HEK293T (cell line): ENCODE measurements around the gene MS4A14.

Experiments
- CTCF ChIA-PET: fragments of 350-600 bp; formaldehyde crosslinking; extraction: SDS; loops from one replicate; lab custom pipeline; 2021; ENCODE audit warnings: antibody characterized with exemption, inconsistent platforms; lab: Yijun Ruan, JAX
- POLR2A ChIA-PET: fragments of 350-600 bp; formaldehyde crosslinking; extraction: SDS; loops from one replicate; lab custom pipeline; 2020; ENCODE audit warnings: antibody characterized with exemption, inconsistent platforms; lab: Yijun Ruan, JAX
- DNase-seq: peaks from one replicate; pipeline ENCODE4 v3.0.0; 2012; ENCODE audit warnings: mixed read lengths; ENCODE audit errors: extremely low spot score
- ARNT ChIP-seq: fragments of 450-650 bp; IDR thresholded peaks from 2 replicates; pipeline ENCODE4 v1.6.1; 2017; ENCODE audit warnings: mild to moderate bottlenecking
- BHLHE40 ChIP-seq: fragments of 450-650 bp; IDR thresholded peaks from 2 replicates; pipeline ENCODE4 v1.6.1; 2016; ENCODE audit warnings: mild to moderate bottlenecking, moderate library complexity, borderline replicate concordance
- CTBP1 ChIP-seq: fragments of 450-650 bp; IDR thresholded peaks from 2 replicates; pipeline ENCODE4 v1.6.1; 2016; ENCODE audit warnings: borderline replicate concordance
- ELF4 ChIP-seq: fragments of 450-650 bp; IDR thresholded peaks from 2 replicates; pipeline ENCODE4 v1.6.1; 2017; ENCODE audit warnings: antibody characterized with exemption
- FOXA1 ChIP-seq: fragments of 450-650 bp; IDR thresholded peaks from 2 replicates; pipeline ENCODE4 v1.6.1; 2016; ENCODE audit warnings: mild to moderate bottlenecking
- FOXK2 ChIP-seq: fragments of 450-650 bp; IDR thresholded peaks from 2 replicates; pipeline ENCODE4 v1.6.1; 2016; ENCODE audit warnings: mild to moderate bottlenecking
- FOXM1 ChIP-seq: fragments of 450-650 bp; IDR thresholded peaks from 2 replicates; pipeline ENCODE4 v1.6.1; 2017; ENCODE audit warnings: mild to moderate bottlenecking, borderline replicate concordance
- HDGF ChIP-seq: fragments of 450-650 bp; IDR thresholded peaks from 2 replicates; pipeline ENCODE4 v1.6.1; 2017; ENCODE audit warnings: antibody characterized with exemption, borderline replicate concordance
- L3MBTL2 ChIP-seq: fragments of 450-650 bp; conservative IDR thresholded peaks from 2 replicates; pipeline ENCODE4 v1.6.1; 2016; ENCODE audit warnings: mild to moderate bottlenecking
- LEF1 ChIP-seq: fragments of 450-650 bp; IDR thresholded peaks from 2 replicates; pipeline ENCODE4 v1.6.1; 2017; ENCODE audit warnings: mild to moderate bottlenecking, borderline replicate concordance
- NFRKB ChIP-seq: fragments of 450-650 bp; IDR thresholded peaks from 2 replicates; pipeline ENCODE4 v1.6.1; 2016; ENCODE audit warnings: mild to moderate bottlenecking, moderate library complexity
- PKNOX1 ChIP-seq: fragments of 450-650 bp; IDR thresholded peaks from 2 replicates; pipeline ENCODE4 v1.6.1; 2016
- SP1 ChIP-seq: fragments of 450-650 bp; IDR thresholded peaks from 2 replicates; pipeline ENCODE4 v1.6.1; 2017
- SUZ12 ChIP-seq: fragments of 450-650 bp; IDR thresholded peaks from 2 replicates; pipeline ENCODE4 v1.6.1; 2016; ENCODE audit warnings: mild to moderate bottlenecking
- TARDBP ChIP-seq: fragments of 450-650 bp; IDR thresholded peaks from 2 replicates; pipeline ENCODE4 v1.6.1; 2016
- ZNF384 ChIP-seq: fragments of 450-650 bp; IDR thresholded peaks from 2 replicates; pipeline ENCODE4 v1.6.1; 2016

Gene MS4A14

DNA sequence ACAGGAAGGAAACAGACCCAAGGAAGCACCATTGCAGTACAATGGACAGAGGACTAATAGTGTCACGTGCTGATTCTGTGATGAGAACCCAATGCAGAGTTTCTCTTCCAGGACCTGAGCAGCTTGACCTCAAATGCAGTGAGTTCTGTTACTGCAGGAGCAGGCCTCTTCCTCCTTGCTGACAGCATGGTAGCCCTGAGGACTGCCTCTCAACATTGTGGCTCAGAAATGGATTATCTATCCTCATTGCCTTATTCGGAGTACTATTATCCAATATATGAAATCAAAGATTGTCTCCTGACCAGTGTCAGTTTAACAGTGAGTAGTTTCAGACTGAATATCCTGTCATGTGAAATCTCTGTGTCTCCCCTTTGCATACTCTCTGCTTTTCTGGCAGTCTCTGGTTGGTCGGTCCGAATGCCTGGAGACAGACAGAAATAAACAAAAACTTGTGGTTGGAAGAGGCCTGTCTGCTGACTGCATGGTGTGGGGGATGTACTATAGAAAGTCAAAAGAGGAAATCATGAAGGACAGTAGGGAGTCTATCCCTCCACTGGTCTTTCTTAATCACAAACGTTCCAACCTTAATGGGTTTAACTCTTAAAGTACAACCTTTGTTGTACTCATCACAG lies 6.9 kb upstream of the MS4A14 start:
- no peak for TF ChIP-seq FOXK2
- TF ChIP-seq FOXM1 = no peak
- no peak for TF ChIP-seq FOXA1
- ChIA-PET CTCF (no interaction called here), POLR2A (no interaction called here)
- DNase-seq = no peak

- CTCF ChIA-PET = no interaction called here
- no peak for DNase-seq
- POLR2A ChIA-PET = no interaction called here
- TF ChIP-seq CTBP1 (no peak), NFRKB (no peak), FOXM1 (no peak), FOXA1 (no peak), TARDBP (no peak), ARNT (no peak), L3MBTL2 (no peak)
Observed at GRCh38 chr11:60390419-60390818, 5.8 kb upstream of the MS4A14 start.

DNA sequence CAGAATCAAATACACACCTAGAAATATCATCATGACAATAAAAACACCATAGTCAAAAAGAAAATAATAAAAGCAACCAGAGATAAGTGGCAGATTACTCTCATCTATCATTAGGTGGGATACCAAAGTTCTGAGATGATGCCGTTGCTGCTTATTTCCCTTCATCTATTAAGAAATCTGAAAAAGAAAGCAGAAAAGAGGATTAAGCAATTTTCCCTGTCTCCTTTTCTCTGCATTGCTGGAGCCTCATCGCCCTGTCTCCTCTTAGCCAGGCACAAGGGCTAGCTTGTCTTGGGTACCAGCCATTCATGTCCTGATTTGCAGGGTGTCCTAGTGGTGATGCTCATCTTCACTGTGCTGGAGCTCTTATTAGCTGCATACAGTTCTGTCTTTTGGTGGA lies 3.9 kb upstream of the MS4A14 start:
- DNase-seq = no peak
- no peak for TF ChIP-seq PKNOX1
- no peak for TF ChIP-seq ARNT
- no peak for TF ChIP-seq FOXA1
- no peak for TF ChIP-seq BHLHE40
- ChIA-PET POLR2A (no interaction called here), CTCF (no interaction called here)

GRCh38 chr11:60393016-60393415 lies 3.2 kb upstream of the MS4A14 start:
- ChIA-PET CTCF (no interaction called here), POLR2A (no interaction called here)
- no peak for DNase-seq
- TF ChIP-seq BHLHE40 (no peak), NFRKB (no peak), FOXM1 (no peak), SUZ12 (no peak), ZNF384 (no peak), TARDBP (no peak), ELF4 (no peak), HDGF (no peak), PKNOX1 (no peak), ARNT (no peak), FOXK2 (no peak), L3MBTL2 (no peak), LEF1 (no peak)

DNA sequence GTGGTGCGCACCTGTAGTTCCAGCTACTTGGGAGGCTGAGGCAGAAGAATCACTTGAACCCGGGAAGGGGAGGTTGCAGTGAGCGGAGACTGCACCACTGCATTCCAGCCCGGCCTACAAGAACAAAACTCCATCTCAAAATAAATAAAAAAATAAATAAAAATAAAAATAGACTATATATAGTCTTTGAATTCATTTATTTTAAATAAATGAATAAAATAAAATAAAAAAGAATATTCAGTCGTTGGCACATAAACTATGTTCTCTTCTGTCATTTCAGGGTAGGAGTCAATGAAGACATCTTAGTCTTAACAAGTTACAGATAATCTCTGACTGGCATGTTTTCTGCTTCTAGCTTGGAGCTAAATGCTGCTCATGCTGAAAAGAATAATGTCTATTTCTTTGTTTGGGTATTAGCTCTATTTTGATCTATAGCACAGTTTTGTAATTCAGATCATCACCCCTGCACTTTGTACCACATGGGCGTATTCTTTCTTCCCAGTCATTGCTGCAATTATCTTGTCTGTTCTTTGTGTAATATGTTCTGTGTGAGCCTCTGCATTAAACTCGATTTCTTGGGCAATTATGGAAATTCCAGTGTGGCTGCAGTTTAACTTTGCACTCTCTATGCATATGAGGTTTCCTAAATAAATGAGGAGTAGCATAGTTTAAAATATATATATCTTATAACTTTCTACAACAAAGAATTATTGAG lies 1.4 kb upstream of the MS4A14 start:
- CTCF ChIA-PET = no interaction called here
- no peak for DNase-seq
- POLR2A ChIA-PET = no interaction called here

DNA sequence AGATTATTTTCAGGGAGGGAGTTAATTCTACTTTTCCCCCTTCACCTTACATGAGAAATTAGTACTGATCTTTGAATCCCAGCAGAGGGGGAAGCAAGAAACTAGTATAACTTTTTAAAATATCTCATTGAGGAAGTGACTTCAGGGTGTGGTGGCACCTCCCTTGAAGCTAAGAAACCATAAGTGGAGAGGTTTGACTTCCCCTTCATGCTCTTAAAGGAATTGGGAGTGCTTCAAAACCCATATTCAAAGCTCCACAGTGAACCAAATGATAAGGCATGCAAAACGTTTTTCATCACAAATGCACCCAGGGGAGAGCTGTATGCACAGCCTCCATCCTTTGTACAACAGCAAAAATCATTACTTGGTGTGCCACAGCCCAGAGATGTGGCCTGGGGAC lies 540 bp downstream of the MS4A14 start:
- ChIA-PET CTCF (no interaction called here), POLR2A (no interaction called here)
- TF ChIP-seq SP1 (no peak), L3MBTL2 (no peak), TARDBP (no peak), ARNT (no peak), FOXK2 (no peak), FOXM1 (no peak), NFRKB (no peak), FOXA1 (no peak), PKNOX1 (no peak), HDGF (no peak), BHLHE40 (no peak)
- no peak for DNase-seq

More for the DNA sequence above, 1.4 kb upstream of the MS4A14 start:
- TF ChIP-seq ELF4 = no peak
- no peak for TF ChIP-seq ZNF384
- TF ChIP-seq BHLHE40 = no peak
- TF ChIP-seq NFRKB = no peak
- no peak for TF ChIP-seq SUZ12
- TF ChIP-seq CTBP1 = no peak
- TF ChIP-seq PKNOX1 = no peak
- TF ChIP-seq HDGF = no peak
- no peak for TF ChIP-seq TARDBP
- no peak for TF ChIP-seq FOXM1
- TF ChIP-seq LEF1 = no peak
- TF ChIP-seq FOXA1 = no peak
- no peak for TF ChIP-seq ARNT
